ENCODE data around the gene IGF2BP2. TPM values are rescaled to one million over a fixed set of nuclear protein-coding genes. Genes with fewer than 3 reads are reported as not detected.

The IGF2BP2 gene
- total and polyA plus RNA-seq, 9 of the 15 experiments (the other 6 are each of a cell fraction or from before 2014, with no cell fraction given), result 3.2 to 59.6 (median 30.5) TPM

GRCh38 chr3:185825639-185826481, 1.0 kb upstream of the IGF2BP2 start (continued):
- no peak for TF ChIP-seq CBX3 (IDR thresholded peaks at IDR 0.05; ENCODE audit: borderline replicate concordance in 1 of 2, low read length in 2 of 2)
- TF ChIP-seq ZNF785 (CRISPR knock-in tag; IDR thresholded peaks at IDR 0.05), result no peak
- TF ChIP-seq ZNF224 (CRISPR knock-in tag; IDR thresholded peaks at IDR 0.05), result no peak
- TF ChIP-seq TFAM (CRISPR knock-in tag; conservative IDR thresholded peaks at IDR 0.05), result no peak
- TF ChIP-seq ZNF253 (CRISPR knock-in tag; conservative IDR thresholded peaks at IDR 0.05), result no peak
- peak; percentile 7 for TF ChIP-seq PHF20 (IDR thresholded peaks at IDR 0.05; ENCODE audit: partially characterized antibody)
- no peak for TF ChIP-seq ZNF41 (CRISPR knock-in tag; conservative IDR thresholded peaks at IDR 0.05)
- TF ChIP-seq HDAC3 (IDR thresholded peaks at IDR 0.05; ENCODE audit: borderline replicate concordance, partially characterized antibody), result no peak
- TF ChIP-seq NCOR1 (IDR thresholded peaks at IDR 0.05), result no peak
- TF ChIP-seq ELF4 (CRISPR knock-in tag; IDR thresholded peaks at IDR 0.05), result no peak
- no peak for TF ChIP-seq ZNF584 (CRISPR knock-in tag; IDR thresholded peaks at IDR 0.05; ENCODE audit: low read depth)
- TF ChIP-seq MTA2 (IDR thresholded peaks at IDR 0.05; ENCODE audit: low read depth), result no peak
- no peak for TF ChIP-seq CEBPB (tag; IDR thresholded peaks at IDR 0.05)
- TF ChIP-seq NFATC3 (IDR thresholded peaks at IDR 0.05), result no peak
- TF ChIP-seq SNIP1 (IDR thresholded peaks at IDR 0.05; ENCODE audit: low read depth), result no peak
- TF ChIP-seq SIN3B (IDR thresholded peaks at IDR 0.05; ENCODE audit: low read depth), result no peak
- no peak for TF ChIP-seq BHLHE40 (IDR thresholded peaks at IDR 0.05; ENCODE audit: low read length)
- no peak for TF ChIP-seq TAL1 (IDR thresholded peaks at IDR 0.05)
- TF ChIP-seq U2AF2 (optimal IDR thresholded peaks at IDR 0.05; ENCODE audit: low read depth, low read length), result no peak
- no peak for TF ChIP-seq ZNF282 (CRISPR knock-in tag; IDR thresholded peaks at IDR 0.05)
- peak; percentile 69; the same call in 1 of the 2 replicates for TF ChIP-seq E2F4 (CRISPR knock-in tag; IDR thresholded peaks at IDR 0.05; ENCODE audit: low read depth)
- peak; percentile 29 for TF ChIP-seq PCBP2 (IDR thresholded peaks at IDR 0.05; ENCODE audit: low read depth, low read length, poor library complexity, severe bottlenecking)
- TF ChIP-seq, protein P1, sequence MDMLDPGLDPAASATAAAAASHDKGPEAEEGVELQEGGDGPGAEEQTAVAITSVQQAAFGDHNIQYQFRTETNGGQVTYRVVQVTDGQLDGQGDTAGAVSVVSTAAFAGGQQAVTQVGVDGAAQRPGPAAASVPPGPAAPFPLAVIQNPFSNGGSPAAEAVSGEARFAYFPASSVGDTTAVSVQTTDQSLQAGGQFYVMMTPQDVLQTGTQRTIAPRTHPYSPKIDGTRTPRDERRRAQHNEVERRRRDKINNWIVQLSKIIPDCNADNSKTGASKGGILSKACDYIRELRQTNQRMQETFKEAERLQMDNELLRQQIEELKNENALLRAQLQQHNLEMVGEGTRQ (CRISPR knock-in tag; IDR thresholded peaks at IDR 0.05), result 0 out of 2 replicates have a peak, but pooled peaks have one; percentile 19
- TF ChIP-seq RUNX1 (IDR thresholded peaks at IDR 0.05; ENCODE audit: low read depth), result no peak
- TF ChIP-seq ZKSCAN3 (CRISPR knock-in tag; IDR thresholded peaks at IDR 0.05), result no peak
- peak in 1 of 3 experiments; percentile 8 for TF ChIP-seq YY1 (IDR thresholded peaks at IDR 0.05; ENCODE audit: borderline replicate concordance in 1 of 3, control insufficient read depth in 1 of 3, extremely low read depth in 1 of 3, insufficient read depth in 3 of 3, insufficient read length in 1 of 3, insufficient replicate concordance in 2 of 3, low read depth in 1 of 3, low read length in 2 of 3)
